Left ventricle myocardium inferior (tissue), 1 donor: ENCODE data around the gene MIR17HG. TPM values are rescaled to one million over a fixed set of nuclear protein-coding genes. Genes with fewer than 3 reads are reported as not detected.

ENCODE experiments used
- DNase-seq: peaks from one replicate; pipeline ENCODE4 v3.0.0-alpha.2; 2020
- H3K27ac ChIP-seq: fragments of 200-600 bp; replicated peaks from 2 replicates; pipeline ENCODE4 v1.8.0; 2021
- H3K27me3 ChIP-seq: fragments of 200-600 bp; 2 replicates; pipeline ENCODE4 v1.8.0; 2021; ENCODE audit warnings: low read depth
- H3K36me3 ChIP-seq: fragments of 200-600 bp; 2 replicates; pipeline ENCODE4 v1.8.0; 2021
- H3K4me1 ChIP-seq: fragments of 200-600 bp; 2 replicates; pipeline ENCODE4 v1.8.0; 2021
- H3K4me3 ChIP-seq: fragments of 200-600 bp; 2 replicates; pipeline ENCODE4 v1.8.0; 2021; ENCODE audit warnings: mild to moderate bottlenecking, moderate library complexity
- H3K9me3 ChIP-seq: fragments of 200-600 bp; replicated peaks from 2 replicates; pipeline ENCODE4 v1.8.0; 2021
- intact Hi-C: fragments of 100-400 bp; cut with micrococcal nuclease; formaldehyde crosslinking; loops from one replicate; pipeline ENCODE4 v1.11.0; 2022
- total RNA-seq: library from RNA; stranded (reverse); fragmentation: NEBNext Ultra II Directional; extraction: Animal tissue kit (Norgen Biotek cat#: 25700); gene quantifications from one replicate; pipeline ENCODE4 v1.2.1, GENCODE V29; 2021
- TF ChIP-seq, protein P1 (sequence below): fragments of 200-600 bp; IDR thresholded peaks from 2 replicates; pipeline ENCODE4 v1.8.0; 2021; ENCODE audit warnings: antibody characterized with exemption, mild to moderate bottlenecking, borderline replicate concordance
- donor health status: DM: no; HTN: yes; CAD: no; lungs with severe emphysema.

MIR17HG gene
- total RNA-seq, 1 donor from 2014 or later, result 1.3 TPM

- H3K9me3 ChIP-seq, result no peaks in the 10 kb centered on the region
- intact Hi-C loops, result no loop called here
- no peak overlapping the region for H3K27ac ChIP-seq
- H3K4me1 ChIP-seq, result no peaks in the 10 kb centered on the region
- no peaks in the 10 kb centered on the region for H3K27me3 ChIP-seq
- H3K36me3 ChIP-seq, result peaks cover 19% of the 10 kb centered on the region
- TF ChIP-seq, protein P1, sequence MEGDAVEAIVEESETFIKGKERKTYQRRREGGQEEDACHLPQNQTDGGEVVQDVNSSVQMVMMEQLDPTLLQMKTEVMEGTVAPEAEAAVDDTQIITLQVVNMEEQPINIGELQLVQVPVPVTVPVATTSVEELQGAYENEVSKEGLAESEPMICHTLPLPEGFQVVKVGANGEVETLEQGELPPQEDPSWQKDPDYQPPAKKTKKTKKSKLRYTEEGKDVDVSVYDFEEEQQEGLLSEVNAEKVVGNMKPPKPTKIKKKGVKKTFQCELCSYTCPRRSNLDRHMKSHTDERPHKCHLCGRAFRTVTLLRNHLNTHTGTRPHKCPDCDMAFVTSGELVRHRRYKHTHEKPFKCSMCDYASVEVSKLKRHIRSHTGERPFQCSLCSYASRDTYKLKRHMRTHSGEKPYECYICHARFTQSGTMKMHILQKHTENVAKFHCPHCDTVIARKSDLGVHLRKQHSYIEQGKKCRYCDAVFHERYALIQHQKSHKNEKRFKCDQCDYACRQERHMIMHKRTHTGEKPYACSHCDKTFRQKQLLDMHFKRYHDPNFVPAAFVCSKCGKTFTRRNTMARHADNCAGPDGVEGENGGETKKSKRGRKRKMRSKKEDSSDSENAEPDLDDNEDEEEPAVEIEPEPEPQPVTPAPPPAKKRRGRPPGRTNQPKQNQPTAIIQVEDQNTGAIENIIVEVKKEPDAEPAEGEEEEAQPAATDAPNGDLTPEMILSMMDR, result no peak
- no peak for DNase-seq
- H3K4me3 ChIP-seq, result no peak overlapping the region
These were observed 12.8 kb downstream of the MIR17HG start for GRCh38 chr13:91360246-91360751.

DNA sequence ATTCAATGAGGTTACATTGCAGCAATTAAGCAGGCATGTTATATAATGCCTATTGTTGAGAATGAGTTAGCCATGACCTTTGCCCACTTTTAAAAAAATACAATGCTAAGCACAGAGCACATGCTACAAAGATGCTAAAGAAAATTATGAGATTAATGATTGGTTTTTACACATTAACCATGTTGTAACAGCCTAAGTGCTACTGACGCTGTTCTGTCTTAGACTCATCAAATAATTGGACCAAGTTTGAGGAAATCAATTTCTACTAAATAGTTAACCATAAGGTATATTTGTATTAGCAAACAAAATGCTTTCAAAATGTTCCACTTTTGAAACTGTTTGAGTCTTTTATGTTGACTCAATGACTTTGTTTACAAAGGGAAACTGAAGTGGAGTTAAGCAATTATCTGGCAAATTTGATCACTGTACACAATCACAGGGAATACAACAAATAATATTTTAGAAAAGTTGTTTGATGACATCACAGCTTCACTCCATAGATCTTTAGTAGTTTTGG lies 14.3 kb downstream of the MIR17HG start:
- H3K27me3 ChIP-seq, result no peaks in the 10 kb centered on the region
- no peak overlapping the region for H3K27ac ChIP-seq
- DNase-seq, result no peak
- H3K36me3 ChIP-seq, result peaks cover 9% of the 10 kb centered on the region
- H3K4me3 ChIP-seq, result no peak overlapping the region
- H3K4me1 ChIP-seq, result no peaks in the 10 kb centered on the region
- H3K9me3 ChIP-seq, result no peaks in the 10 kb centered on the region
- TF ChIP-seq, protein P1, result no peak
- intact Hi-C loops, result no loop called here

GRCh38 chr13:91362908-91363307 lies 15.4 kb downstream of the MIR17HG start:
- intact Hi-C loops, result no loop called here
- H3K4me1 ChIP-seq, result no peaks in the 10 kb centered on the region
- H3K36me3 ChIP-seq, result no peaks in the 10 kb centered on the region
- no peaks in the 10 kb centered on the region for H3K9me3 ChIP-seq
- no peaks in the 10 kb centered on the region for H3K27me3 ChIP-seq
- TF ChIP-seq, protein P1, result no peak
- no peak overlapping the region for H3K4me3 ChIP-seq
- no peak for DNase-seq
- no peak overlapping the region for H3K27ac ChIP-seq

- Histone ChIP-seq H3K27ac (no peak overlapping the region), H3K4me1 (no peaks in the 10 kb centered on the region), H3K27me3 (no peaks in the 10 kb centered on the region), H3K36me3 (no peaks in the 10 kb centered on the region), H3K9me3 (no peaks in the 10 kb centered on the region), H3K4me3 (no peak overlapping the region)
- no peak for DNase-seq
- TF ChIP-seq, protein P1, result no peak
- intact Hi-C loops, result no loop called here
These were observed 20.6 kb downstream of the MIR17HG start for GRCh38 chr13:91368101-91368500.

DNA sequence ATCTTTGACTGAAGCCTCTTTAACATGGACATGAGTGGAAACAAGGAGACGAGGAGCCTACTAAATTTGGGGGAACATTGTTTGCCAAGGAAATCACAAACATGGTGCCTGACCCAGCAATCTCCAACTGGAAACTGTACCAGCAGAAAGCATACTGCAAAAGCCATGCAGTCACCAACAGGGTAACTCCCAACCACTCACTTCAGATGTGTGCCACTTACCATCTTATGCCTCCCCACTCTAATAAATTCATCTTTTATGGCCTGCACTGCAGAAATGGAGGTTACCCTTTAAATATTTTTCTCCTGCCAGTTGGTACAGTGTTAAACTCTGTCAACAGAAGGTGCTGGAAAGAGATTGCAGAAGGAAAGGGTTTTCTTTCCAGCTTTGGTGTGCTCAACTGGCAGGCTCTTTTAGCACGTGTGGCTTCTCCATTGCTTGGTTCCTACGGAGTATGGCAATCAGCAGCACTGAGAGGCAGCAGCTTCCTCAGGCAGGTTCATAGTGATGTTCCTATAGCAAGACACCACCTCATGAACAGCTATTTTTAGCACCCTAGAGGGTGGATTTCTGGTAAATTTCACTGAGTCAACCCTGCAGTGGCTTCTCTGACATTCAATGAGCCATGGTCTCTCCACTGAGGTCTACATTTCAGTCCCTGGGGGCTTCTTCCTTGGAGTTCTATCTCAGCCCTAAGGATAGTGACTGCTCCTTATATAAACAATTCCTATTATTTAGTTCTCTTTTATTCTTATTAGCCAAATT lies 21.4 kb downstream of the MIR17HG start:
- Histone ChIP-seq H3K9me3 (no peaks in the 10 kb centered on the region), H3K4me3 (no peak overlapping the region), H3K27me3 (no peaks in the 10 kb centered on the region), H3K4me1 (no peaks in the 10 kb centered on the region), H3K36me3 (no peaks in the 10 kb centered on the region), H3K27ac (no peak overlapping the region)
- no peak for DNase-seq
- intact Hi-C loops, result no loop called here
- TF ChIP-seq, protein P1, result no peak
